HEK293 (cell line): Measurements from ENCODE around the gene NEGR1.

Experiments
- YY1 ChIP-seq: fragments of 450-650 bp; formaldehyde crosslinking; IDR thresholded peaks from 2 replicates; pipeline ENCODE4 v1.5.1; 2018; ENCODE audit warnings: missing biosample characterization, missing genetic modification characterization
- ZFHX2 ChIP-seq: fragments of 450-650 bp; formaldehyde crosslinking; conservative IDR thresholded peaks from 2 replicates; pipeline ENCODE4 v1.5.1; 2016; ENCODE audit warnings: missing biosample characterization, missing genetic modification characterization
- ZNF660 ChIP-seq: fragments of 450-650 bp; IDR thresholded peaks from 2 replicates; pipeline ENCODE4 v1.5.1; 2018; ENCODE audit warnings: missing biosample characterization, mild to moderate bottlenecking, missing genetic modification characterization
- TF ChIP-seq, protein P1 (sequence below): fragments of 450-650 bp; formaldehyde crosslinking; IDR thresholded peaks from 2 replicates; pipeline ENCODE4 v1.5.1; 2016; ENCODE audit warnings: missing biosample characterization, missing genetic modification characterization

GRCh38 chr1:72018562-72018961 is 263.8 kb downstream of the NEGR1 start:
- TF ChIP-seq, protein P1, sequence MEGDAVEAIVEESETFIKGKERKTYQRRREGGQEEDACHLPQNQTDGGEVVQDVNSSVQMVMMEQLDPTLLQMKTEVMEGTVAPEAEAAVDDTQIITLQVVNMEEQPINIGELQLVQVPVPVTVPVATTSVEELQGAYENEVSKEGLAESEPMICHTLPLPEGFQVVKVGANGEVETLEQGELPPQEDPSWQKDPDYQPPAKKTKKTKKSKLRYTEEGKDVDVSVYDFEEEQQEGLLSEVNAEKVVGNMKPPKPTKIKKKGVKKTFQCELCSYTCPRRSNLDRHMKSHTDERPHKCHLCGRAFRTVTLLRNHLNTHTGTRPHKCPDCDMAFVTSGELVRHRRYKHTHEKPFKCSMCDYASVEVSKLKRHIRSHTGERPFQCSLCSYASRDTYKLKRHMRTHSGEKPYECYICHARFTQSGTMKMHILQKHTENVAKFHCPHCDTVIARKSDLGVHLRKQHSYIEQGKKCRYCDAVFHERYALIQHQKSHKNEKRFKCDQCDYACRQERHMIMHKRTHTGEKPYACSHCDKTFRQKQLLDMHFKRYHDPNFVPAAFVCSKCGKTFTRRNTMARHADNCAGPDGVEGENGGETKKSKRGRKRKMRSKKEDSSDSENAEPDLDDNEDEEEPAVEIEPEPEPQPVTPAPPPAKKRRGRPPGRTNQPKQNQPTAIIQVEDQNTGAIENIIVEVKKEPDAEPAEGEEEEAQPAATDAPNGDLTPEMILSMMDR, result no peak
- no peak for TF ChIP-seq YY1 (tag by site-specific recombination)
- no peak for TF ChIP-seq ZNF660
- no peak for TF ChIP-seq ZFHX2 (tag by site-specific recombination)
